ENCODE results near the gene MORN2.

DNA sequence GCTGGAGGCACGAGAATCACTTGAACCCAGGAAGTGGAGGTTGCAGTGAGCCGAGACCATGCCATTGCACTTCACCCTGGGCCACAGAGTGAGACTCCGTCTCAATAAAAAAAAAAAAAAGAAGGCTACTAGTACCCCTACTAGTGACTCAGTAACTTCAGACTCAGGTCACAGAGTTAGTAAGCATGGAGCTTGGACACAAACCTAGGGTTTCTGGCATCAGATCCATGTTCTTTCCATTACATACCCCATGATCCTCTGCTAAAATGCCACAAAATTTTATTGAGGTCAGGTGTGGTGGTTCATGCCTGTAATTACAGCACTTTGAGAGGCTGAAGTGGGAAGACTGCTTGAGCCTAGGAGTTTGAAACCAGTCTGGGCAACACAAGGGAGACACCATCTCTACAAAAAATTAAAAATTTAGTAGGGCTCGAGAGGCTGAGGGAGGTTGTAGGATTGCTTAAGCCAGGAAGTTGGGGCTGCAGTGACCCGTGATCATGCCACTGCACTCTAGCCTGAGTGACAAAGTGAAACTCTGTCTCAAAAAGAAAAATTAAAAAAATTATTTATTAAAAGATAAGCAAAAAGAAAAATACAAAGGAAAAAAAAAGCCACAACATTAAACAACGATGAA lies 45.1 kb upstream of the MORN2 start:
- TF ChIP-seq CTCF (conservative IDR thresholded peaks at IDR 0.05; ENCODE audit: low read length) (no peak), EZH2phosphoT487 (IDR thresholded peaks at IDR 0.05; ENCODE audit: borderline replicate concordance) (no peak)

Data from Loucy (cell line).